CD8-positive, alpha-beta memory T cell (primary cell): ENCODE data around the gene CHRM2. TPM values are rescaled to one million over a fixed set of nuclear protein-coding genes. Genes with fewer than 3 reads are reported as not detected.

Experiments used
- CTCF ChIA-PET: fragments of 350-600 bp; sonication (Branson Sonifier 250); formaldehyde crosslinking; loops from one replicate; lab custom pipeline; 2021; ENCODE audit warnings: antibody characterized with exemption; lab: Charles Lee
- POLR2A ChIA-PET: fragments of 350-600 bp; sonication (Branson Sonifier 250); formaldehyde crosslinking; loops from one replicate; lab custom pipeline; 2021; ENCODE audit warnings: antibody characterized with exemption; lab: Charles Lee
- DNase-seq, 5 donors: peaks; one replicate each; pipeline versions ENCODE4 v3.0.0 to v3.0.0-alpha.2; 2020 to 2022; ENCODE audit warnings: mixed read lengths in 1 of 5
- H3K27ac ChIP-seq: one replicate; pipeline ENCODE4 v1.7.0; 2013; ENCODE audit warnings: low read depth, mild to moderate bottlenecking, low read length, moderate library complexity
- H3K27me3 ChIP-seq: 2 replicates; pipeline ENCODE4 v1.7.0; 2013; ENCODE audit warnings: low read length, mild to moderate bottlenecking; ENCODE audit not compliant: insufficient read depth, poor library complexity, severe bottlenecking
- H3K36me3 ChIP-seq: 2 replicates; pipeline ENCODE4 v1.7.0; 2013; ENCODE audit warnings: mild to moderate bottlenecking, low read length, moderate library complexity; ENCODE audit not compliant: insufficient read depth
- H3K4me1 ChIP-seq: 2 replicates; pipeline ENCODE4 v1.7.0; 2013; ENCODE audit warnings: mild to moderate bottlenecking, low read length, moderate library complexity; ENCODE audit not compliant: insufficient read depth
- H3K4me3 ChIP-seq: 2 replicates; pipeline ENCODE4 v1.7.0; 2013; ENCODE audit warnings: mild to moderate bottlenecking, low read length
- H3K9me3 ChIP-seq: 2 replicates; pipeline ENCODE4 v1.7.0; 2013; ENCODE audit warnings: mild to moderate bottlenecking, low read length
- H3K27ac Mint-ChIP-seq, 8 donors: one replicate each; pipeline ENCODE4 v1.8.0; 2020 to 2021; ENCODE audit warnings: mixed read lengths in 8 of 8, mild to moderate bottlenecking in 6 of 8, inconsistent platforms in 3 of 8, moderate library complexity in 3 of 8
- H3K27me3 Mint-ChIP-seq, 2 donors: one replicate each; pipeline ENCODE4 v1.8.0; 2020 to 2021; ENCODE audit warnings: mixed read lengths in 2 of 2, mild to moderate bottlenecking in 1 of 2, moderate library complexity in 1 of 2
- H3K36me3 Mint-ChIP-seq, 3 donors: one replicate each; pipeline ENCODE4 v1.8.0; 2020 to 2021; ENCODE audit warnings: mixed read lengths in 3 of 3, inconsistent platforms in 1 of 3, mild to moderate bottlenecking in 1 of 3
- H3K4me1 Mint-ChIP-seq, 3 donors: one replicate each; pipeline ENCODE4 v1.8.0; 2020 to 2021; ENCODE audit warnings: mixed read lengths in 3 of 3, inconsistent platforms in 1 of 3, mild to moderate bottlenecking in 1 of 3
- H3K4me3 Mint-ChIP-seq, 7 donors: one replicate each; pipeline ENCODE4 v1.8.0; 2020 to 2021; ENCODE audit warnings: mixed read lengths in 7 of 7, mild to moderate bottlenecking in 6 of 7, moderate library complexity in 4 of 7, inconsistent platforms in 2 of 7
- H3K9me3 Mint-ChIP-seq, 5 donors: one replicate each; pipeline ENCODE4 v1.8.0; 2020 to 2022; ENCODE audit warnings: mixed read lengths in 5 of 5, mild to moderate bottlenecking in 3 of 5, moderate library complexity in 2 of 5, inconsistent platforms in 1 of 5
- polyA plus RNA-seq: library from polyadenylated mRNA; unstranded; fragments of 300-500 nt; fragmentation: Illumina TruSeq; gene quantifications from one replicate; pipeline ENCODE4 v1.2.3, GENCODE V29; 2021
- total RNA-seq, 2 experiments: library from RNA; stranded (reverse); gene quantifications; one replicate each; pipeline ENCODE4 v1.2.3, GENCODE V29; 2021

The CHRM2 gene
- total and polyA plus RNA-seq, 3 experiments from 2014 or later = not detected

DNA sequence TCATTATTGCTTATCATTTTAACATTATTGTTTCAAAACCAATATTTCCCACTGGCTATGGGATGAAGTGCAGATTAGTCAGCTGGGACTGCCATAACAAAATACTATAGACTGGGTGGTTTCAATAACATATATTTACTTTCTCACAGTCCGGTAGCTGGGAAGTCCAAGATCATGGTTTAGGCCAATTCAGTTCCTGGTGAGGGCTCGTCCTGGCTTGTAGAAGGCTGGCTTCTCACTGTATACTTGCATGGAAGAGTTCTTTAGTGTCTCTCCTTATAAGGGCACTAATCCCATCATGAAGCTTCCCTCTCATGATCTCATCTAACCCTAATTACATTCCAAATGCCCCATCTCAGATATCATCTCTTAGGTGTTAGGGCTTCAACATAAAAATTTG, 101.3 kb downstream of the CHRM2 start:
- DNase-seq = no peak
- H3K9me3 Mint-ChIP-seq = peaks cover 0 to 11% (median 5%) of the 10 kb centered on the region in 5 donors
- H3K27me3 ChIP-seq = no peaks in the 10 kb centered on the region
- no peak overlapping the region for H3K4me3 ChIP-seq
- H3K27me3 Mint-ChIP-seq = peaks cover 0 to 2% of the 10 kb centered on the region in 2 donors
- ChIA-PET POLR2A (no interaction called here), CTCF (no interaction called here)
- H3K27ac Mint-ChIP-seq = no peak overlapping the region
- no peaks in the 10 kb centered on the region for H3K4me1 ChIP-seq
- no peaks in the 10 kb centered on the region for H3K9me3 ChIP-seq
- H3K27ac ChIP-seq = no peak overlapping the region
- H3K36me3 Mint-ChIP-seq = no peaks in the 10 kb centered on the region
- H3K4me1 Mint-ChIP-seq = no peaks in the 10 kb centered on the region
- no peak overlapping the region for H3K4me3 Mint-ChIP-seq
- no peaks in the 10 kb centered on the region for H3K36me3 ChIP-seq

DNA sequence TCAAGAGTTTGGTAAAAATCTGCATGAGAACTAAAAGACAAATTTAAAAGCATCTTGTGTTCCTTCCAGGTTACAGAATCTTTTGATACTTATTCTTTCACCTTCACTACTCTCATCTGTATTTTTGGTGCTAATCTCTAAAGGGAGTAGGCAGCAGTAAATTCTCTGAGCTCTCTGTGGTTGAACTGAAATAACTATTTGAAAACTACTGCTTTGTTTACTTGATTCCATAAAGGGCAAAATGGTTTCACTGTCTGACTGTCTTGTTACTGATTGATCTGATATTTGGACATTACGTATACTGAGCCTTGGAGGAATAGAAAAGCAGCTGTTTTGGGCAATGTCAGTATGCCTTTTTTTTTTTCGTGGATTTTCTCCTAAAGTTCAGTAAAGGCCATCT, 103.3 kb downstream of the CHRM2 start:
- Mint-ChIP-seq H3K27ac (no peak overlapping the region), H3K4me3 (no peak overlapping the region), H3K9me3 (peaks cover 0 to 10% (median 7%) of the 10 kb centered on the region in 5 donors), H3K4me1 (no peaks in the 10 kb centered on the region), H3K36me3 (no peaks in the 10 kb centered on the region), H3K27me3 (peaks cover 0 to 2% of the 10 kb centered on the region in 2 donors)
- ChIA-PET POLR2A (no interaction called here), CTCF (no interaction called here)
- Histone ChIP-seq H3K36me3 (no peaks in the 10 kb centered on the region), H3K27ac (no peak overlapping the region), H3K4me3 (no peak overlapping the region), H3K9me3 (no peaks in the 10 kb centered on the region), H3K27me3 (no peaks in the 10 kb centered on the region), H3K4me1 (no peaks in the 10 kb centered on the region)
- no peak for DNase-seq

DNA sequence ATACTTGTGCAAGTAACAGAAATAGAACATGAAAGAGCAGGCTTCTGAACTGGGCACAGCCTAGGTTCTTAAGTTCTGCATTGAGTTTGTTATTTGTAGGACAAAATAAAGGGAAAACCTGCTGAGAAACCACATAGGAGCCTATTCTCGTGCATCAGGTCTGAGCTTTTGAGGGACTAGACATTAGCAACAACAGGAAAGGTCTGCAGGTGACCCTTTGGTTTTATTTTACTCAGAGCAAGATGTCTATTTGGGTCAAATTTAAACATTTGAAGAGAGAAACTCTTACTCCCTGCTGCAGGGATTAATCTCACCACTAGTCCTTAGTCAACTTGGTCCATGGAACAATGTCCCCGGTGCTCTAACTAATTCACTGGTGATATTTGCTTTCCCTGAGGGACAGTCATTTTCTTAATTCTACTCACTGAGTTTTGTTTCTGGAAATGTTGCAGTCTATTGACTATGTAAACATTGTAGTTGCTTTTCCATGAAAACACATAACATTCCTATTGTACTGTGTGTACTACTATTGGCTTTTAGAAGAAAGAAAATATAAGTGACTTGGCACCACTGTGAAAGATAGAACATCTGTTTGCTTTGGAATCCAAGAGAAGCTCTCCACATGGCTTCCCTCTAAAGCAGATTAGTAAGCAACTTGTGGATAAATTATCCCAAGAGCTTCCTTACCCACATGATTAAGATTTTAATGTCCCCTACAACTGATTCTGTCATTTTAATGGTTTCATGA, 108.2 kb downstream of the CHRM2 start:
- Mint-ChIP-seq H3K36me3 (no peaks in the 10 kb centered on the region), H3K27me3 (peaks cover 0 to 2% of the 10 kb centered on the region in 2 donors), H3K9me3 (peaks cover 0 to 10% (median 5%) of the 10 kb centered on the region in 5 donors), H3K4me1 (no peaks in the 10 kb centered on the region), H3K27ac (no peak overlapping the region), H3K4me3 (no peak overlapping the region)
- H3K4me3 ChIP-seq = no peak overlapping the region
- H3K27me3 ChIP-seq = no peaks in the 10 kb centered on the region
- DNase-seq = no peak
- H3K9me3 ChIP-seq = no peaks in the 10 kb centered on the region
- no peaks in the 10 kb centered on the region for H3K36me3 ChIP-seq
- H3K4me1 ChIP-seq = no peaks in the 10 kb centered on the region
- H3K27ac ChIP-seq = no peak overlapping the region
- ChIA-PET CTCF (no interaction called here), POLR2A (no interaction called here)

DNA sequence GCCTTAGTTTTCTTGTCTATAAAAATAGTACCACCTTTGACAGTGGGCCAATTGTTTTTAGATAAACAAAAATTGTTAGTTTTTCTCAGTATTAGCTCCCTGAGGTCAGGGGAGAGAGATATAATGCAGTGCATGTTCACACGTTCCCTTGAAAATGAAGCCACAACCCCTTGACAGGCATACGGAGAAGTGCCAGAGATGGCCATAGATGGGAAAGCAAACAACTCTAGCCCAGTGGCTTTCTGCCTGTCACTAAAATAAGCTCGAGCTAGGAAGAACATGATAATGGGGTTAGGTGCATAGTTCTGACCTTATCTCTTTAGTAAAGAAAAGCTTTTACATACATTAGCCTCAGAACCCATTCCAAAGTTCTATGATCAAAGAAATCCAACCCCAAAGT, 124.9 kb downstream of the CHRM2 start:
- H3K27ac ChIP-seq = no peak overlapping the region
- DNase-seq = no peak
- POLR2A ChIA-PET = no interaction called here

DNA sequence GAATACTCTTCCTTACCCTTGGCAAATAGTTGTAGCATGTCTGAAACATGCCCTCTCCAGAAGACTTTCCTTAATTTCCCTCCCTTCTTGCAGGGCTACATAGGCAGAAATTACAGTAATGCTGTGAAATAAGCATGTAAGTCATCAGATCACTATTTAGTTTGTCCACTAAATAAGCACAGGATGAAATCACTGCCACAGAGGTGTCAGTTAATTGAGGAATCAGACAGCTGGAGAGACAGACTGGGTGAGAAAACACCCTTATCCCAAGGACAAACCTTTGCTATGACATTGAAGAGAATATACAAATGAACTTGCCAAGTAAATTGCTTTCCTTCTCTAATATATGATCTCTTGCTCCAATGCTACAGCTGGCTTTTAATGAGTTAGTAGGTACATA, 129.3 kb downstream of the CHRM2 start:
- no peak overlapping the region for H3K4me3 ChIP-seq
- H3K4me1 Mint-ChIP-seq = no peaks in the 10 kb centered on the region
- H3K9me3 Mint-ChIP-seq = peaks cover 0 to 23% (median 5%) of the 10 kb centered on the region in 5 donors
- DNase-seq = no peak
- no peaks in the 10 kb centered on the region for H3K9me3 ChIP-seq
- no peak overlapping the region for H3K27ac Mint-ChIP-seq
- no peaks in the 10 kb centered on the region for H3K36me3 Mint-ChIP-seq
- H3K27me3 Mint-ChIP-seq = no peaks in the 10 kb centered on the region
- no peaks in the 10 kb centered on the region for H3K4me1 ChIP-seq
- H3K36me3 ChIP-seq = no peaks in the 10 kb centered on the region
- no peak overlapping the region for H3K4me3 Mint-ChIP-seq
- POLR2A ChIA-PET = no interaction called here
- no peak overlapping the region for H3K27ac ChIP-seq
- CTCF ChIA-PET = no interaction called here
- H3K27me3 ChIP-seq = no peaks in the 10 kb centered on the region

More for the DNA sequence above, 124.9 kb downstream of the CHRM2 start:
- H3K4me1 Mint-ChIP-seq = no peaks in the 10 kb centered on the region
- Histone ChIP-seq H3K9me3 (no peaks in the 10 kb centered on the region), H3K4me1 (no peaks in the 10 kb centered on the region), H3K36me3 (no peaks in the 10 kb centered on the region), H3K27me3 (no peaks in the 10 kb centered on the region), H3K4me3 (no peak overlapping the region)
- H3K4me3 Mint-ChIP-seq = no peak overlapping the region
- H3K36me3 Mint-ChIP-seq = no peaks in the 10 kb centered on the region
- peaks cover 0 to 34% (median 3%) of the 10 kb centered on the region in 5 donors for H3K9me3 Mint-ChIP-seq
- H3K27me3 Mint-ChIP-seq = no peaks in the 10 kb centered on the region
- CTCF ChIA-PET = no interaction called here
- no peak overlapping the region for H3K27ac Mint-ChIP-seq

DNA sequence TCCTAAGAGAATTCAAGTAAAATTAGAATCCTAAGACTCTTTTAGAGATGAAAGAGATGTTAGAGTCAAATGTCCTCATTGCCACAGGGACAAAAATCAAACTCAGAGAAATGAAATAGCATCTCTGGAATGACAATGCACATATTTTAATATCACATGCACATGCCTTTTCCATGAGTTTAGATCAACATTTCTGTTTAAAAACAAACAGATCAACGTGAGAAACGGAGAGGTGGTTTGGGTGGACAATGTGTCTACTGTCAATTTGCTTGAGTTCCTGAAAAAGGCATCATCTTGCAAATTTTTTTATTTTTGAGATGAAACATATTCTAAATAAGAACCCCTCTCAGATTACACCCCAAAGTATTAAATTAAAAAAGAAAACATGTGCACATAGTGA, 130.0 kb downstream of the CHRM2 start:
- Mint-ChIP-seq H3K4me1 (no peaks in the 10 kb centered on the region), H3K4me3 (no peak overlapping the region), H3K27ac (no peak overlapping the region), H3K27me3 (no peaks in the 10 kb centered on the region), H3K9me3 (peaks cover 0 to 20% (median 5%) of the 10 kb centered on the region in 5 donors), H3K36me3 (no peaks in the 10 kb centered on the region)
- DNase-seq = no peak
- no peaks in the 10 kb centered on the region for H3K4me1 ChIP-seq
- H3K9me3 ChIP-seq = no peaks in the 10 kb centered on the region
- no peaks in the 10 kb centered on the region for H3K27me3 ChIP-seq
- ChIA-PET POLR2A (no interaction called here), CTCF (no interaction called here)
- H3K27ac ChIP-seq = no peak overlapping the region
- no peak overlapping the region for H3K4me3 ChIP-seq
- no peaks in the 10 kb centered on the region for H3K36me3 ChIP-seq

DNA sequence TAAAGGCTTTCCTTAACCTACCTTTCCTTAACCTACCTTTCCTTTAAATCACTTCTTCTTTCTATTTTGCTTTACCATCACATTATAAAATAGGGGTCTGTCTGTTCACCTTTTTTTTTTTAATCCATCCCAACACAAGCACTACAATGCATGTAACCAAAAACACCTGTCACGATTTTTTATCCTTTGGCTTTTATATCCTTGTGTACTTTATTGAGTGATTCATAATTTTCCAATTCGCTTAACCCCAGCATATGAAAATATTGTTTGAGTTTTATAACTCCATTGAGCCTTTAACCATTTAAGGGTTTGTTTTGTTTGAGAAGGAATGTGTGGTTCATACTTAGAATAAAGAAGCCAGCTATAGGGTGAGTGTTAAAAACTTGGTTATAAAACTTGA, 132.2 kb downstream of the CHRM2 start:
- ChIA-PET CTCF (no interaction called here), POLR2A (no interaction called here)
- Mint-ChIP-seq H3K36me3 (no peaks in the 10 kb centered on the region), H3K27ac (no peak overlapping the region), H3K9me3 (peaks cover 0 to 28% (median 3%) of the 10 kb centered on the region in 5 donors), H3K4me1 (no peaks in the 10 kb centered on the region), H3K4me3 (no peak overlapping the region), H3K27me3 (no peaks in the 10 kb centered on the region)
- no peak overlapping the region for H3K27ac ChIP-seq
- no peaks in the 10 kb centered on the region for H3K36me3 ChIP-seq
- no peaks in the 10 kb centered on the region for H3K4me1 ChIP-seq
- no peaks in the 10 kb centered on the region for H3K9me3 ChIP-seq
- no peak overlapping the region for H3K4me3 ChIP-seq
- no peaks in the 10 kb centered on the region for H3K27me3 ChIP-seq
- DNase-seq = no peak

DNA sequence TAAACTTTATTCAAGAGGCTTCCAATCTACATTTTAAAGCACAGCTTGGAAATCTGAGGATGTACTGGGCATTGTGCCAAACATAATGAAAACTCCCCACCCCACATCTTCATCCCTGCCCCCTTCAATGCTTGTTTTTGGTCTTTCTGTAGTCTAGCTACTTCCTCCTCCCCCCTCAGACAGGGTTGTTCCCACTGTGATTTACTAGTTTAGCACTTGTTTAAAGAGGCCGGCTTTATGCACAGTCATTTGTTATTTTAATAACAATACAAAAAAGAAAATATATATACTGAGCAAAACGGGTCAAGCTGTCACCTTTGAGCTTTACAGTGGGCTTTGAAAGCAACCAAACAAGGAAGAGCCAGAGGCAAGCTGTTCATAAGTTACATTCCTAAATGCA, 132.6 kb downstream of the CHRM2 start:
- no peaks in the 10 kb centered on the region for H3K4me1 Mint-ChIP-seq
- H3K36me3 Mint-ChIP-seq = no peaks in the 10 kb centered on the region
- no peak overlapping the region for H3K27ac Mint-ChIP-seq
- H3K27me3 Mint-ChIP-seq = no peaks in the 10 kb centered on the region
- no peaks in the 10 kb centered on the region for H3K9me3 ChIP-seq
- ChIA-PET CTCF (no interaction called here), POLR2A (no interaction called here)
- H3K9me3 Mint-ChIP-seq = peaks cover 0 to 28% (median 3%) of the 10 kb centered on the region in 5 donors
- H3K36me3 ChIP-seq = no peaks in the 10 kb centered on the region
- no peak overlapping the region for H3K27ac ChIP-seq
- no peak overlapping the region for H3K4me3 Mint-ChIP-seq
- no peaks in the 10 kb centered on the region for H3K4me1 ChIP-seq
- H3K27me3 ChIP-seq = no peaks in the 10 kb centered on the region
- DNase-seq = no peak
- H3K4me3 ChIP-seq = no peak overlapping the region
